ENCODE data around the gene ZEB1. TPM values are rescaled to one million over a fixed set of nuclear protein-coding genes. Genes with fewer than 3 reads are reported as not detected.

Gene ZEB1
- total and polyA plus RNA-seq, 10 of the 15 experiments (the other 5 are each of a cell fraction or from before 2014, with no cell fraction given), result 10.4 to 35.6 (median 24.5) TPM

DNA sequence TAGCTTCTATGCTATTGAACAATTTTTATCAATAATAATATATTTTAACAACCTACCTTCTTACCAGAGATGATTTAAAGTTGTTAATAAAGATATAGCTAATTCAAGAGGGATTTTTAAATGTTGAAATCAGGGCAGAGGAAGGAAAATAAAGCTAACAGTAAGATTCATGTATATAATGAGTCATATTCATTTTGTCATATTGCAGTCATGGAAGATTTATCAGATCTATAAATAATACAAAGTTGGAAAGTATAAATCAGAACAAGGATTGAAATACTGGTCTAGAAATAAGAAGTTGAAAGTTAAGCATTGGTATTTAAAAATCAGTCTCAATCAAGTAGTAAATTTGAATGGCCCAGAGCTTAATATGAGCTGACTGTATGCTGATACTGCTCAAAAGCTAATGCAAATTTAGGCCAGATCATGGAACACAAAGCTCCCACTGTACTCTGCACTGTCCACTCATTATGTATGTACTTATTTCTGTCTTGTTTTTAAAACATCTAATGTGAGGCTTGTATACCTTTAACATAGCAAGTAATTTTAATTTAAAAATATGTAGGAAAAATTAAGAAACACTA, 196.9 kb downstream of the ZEB1 start:
- Histone ChIP-seq H3K9me3 (replicated peaks; ENCODE audit: control insufficient read depth, insufficient read depth, low read length) (no peaks in the 10 kb centered on the region), H3K4me3 (no peak overlapping the region), H3K4me1 (ENCODE audit: control insufficient read depth, insufficient read depth, low read length) (no peaks in the 10 kb centered on the region), H2AFZ (ENCODE audit: control insufficient read depth, low read depth, low read length) (no peak overlapping the region), H3K27ac (ENCODE audit: control insufficient read depth, insufficient read depth) (no peak overlapping the region), H3K9ac (ENCODE audit: control insufficient read depth, insufficient read depth, low read length) (no peak overlapping the region), H3K27me3 (replicated peaks in 1 of 2; ENCODE audit: control insufficient read depth in 2 of 2, insufficient read depth in 2 of 2, low read length in 1 of 2) (no peaks in the 10 kb centered on the region), H3K4me2 (ENCODE audit: control insufficient read depth, insufficient read depth) (no peak overlapping the region), H4K20me1 (ENCODE audit: control insufficient read depth, insufficient read depth) (no peaks in the 10 kb centered on the region), H3K36me3 (ENCODE audit: control insufficient read depth in 2 of 2, insufficient read depth in 2 of 2, low read length in 1 of 2) (peaks cover 6 to 21% of the 10 kb centered on the region in 2 experiments; a peak in 3 of 4 replicates), H3K79me2 (ENCODE audit: control insufficient read depth, insufficient read depth, low read length) (no peaks in the 10 kb centered on the region)
- FAIRE-seq (no peak), ATAC-seq (no peak), DNase-seq (ENCODE audit: low read depth, low spot score) (no peak)
- ChIA-PET CTCF (interaction anchor here (0.8 to 1.6 kb wide), 4 partner anchors 10 to 732 kb away, joined by 3 read pairs; no protein-coding TSS in a partner anchor), SMC1A (ENCODE audit: uncharacterized antibody, unreplicated experiment) (interaction anchor here (0.6 to 1.6 kb wide), 8 partner anchors 15 to 787 kb away, joined by 3 to 4 read pairs (median 3); no protein-coding TSS in a partner anchor), RAD21 (ENCODE audit: unreplicated experiment) (interaction anchor here (1.3 kb wide), 1 partner anchor 9 kb away, joined by 3 read pairs; no protein-coding TSS in a partner anchor), POLR2A (interaction anchor here (1.1 kb wide), 1 partner anchor 23 kb away, joined by 3 read pairs; no protein-coding TSS in a partner anchor)
- intact Hi-C loops (cut with micrococcal nuclease; ENCODE audit: unreplicated experiment), result no loop called here
- no TSS peak for BruUV-seq (replicated peaks)
- in situ Hi-C loops (cut with MboI), result no loop called here
- TF ChIP-seq ZNF207 (IDR thresholded peaks at IDR 0.05; ENCODE audit: borderline replicate concordance) (no peak), MYB (IDR thresholded peaks at IDR 0.05; ENCODE audit: borderline replicate concordance, low read depth, low read length) (no peak), RAD21 (IDR thresholded peaks at IDR 0.05; ENCODE audit: insufficient read depth, low read depth, low read length) (no peak), ATF3 (IDR thresholded peaks at IDR 0.05; ENCODE audit: borderline replicate concordance, extremely low read depth, low read depth, low read length) (no peak), TAF1 (IDR thresholded peaks at IDR 0.05; ENCODE audit: borderline replicate concordance, low read depth, low read length) (no peak), MYC (IDR thresholded peaks at IDR 0.05; ENCODE audit: insufficient read depth, insufficient read length, insufficient replicate concordance, low read length, severe bottlenecking) (no peak), SIX5 (IDR thresholded peaks at IDR 0.05; ENCODE audit: low read depth, low read length, severe bottlenecking) (no peak), RAD51 (IDR thresholded peaks at IDR 0.05) (no peak), ZNF384 (IDR thresholded peaks at IDR 0.05; ENCODE audit: borderline replicate concordance, low read depth, low read length) (no peak), RB1 (IDR thresholded peaks at IDR 0.05; ENCODE audit: borderline replicate concordance) (no peak), MLLT1 (IDR thresholded peaks at IDR 0.05) (no peak), DPF2 (IDR thresholded peaks at IDR 0.05) (no peak), YBX1 (IDR thresholded peaks at IDR 0.05) (no peak)
- TF ChIP-seq, protein P1, sequence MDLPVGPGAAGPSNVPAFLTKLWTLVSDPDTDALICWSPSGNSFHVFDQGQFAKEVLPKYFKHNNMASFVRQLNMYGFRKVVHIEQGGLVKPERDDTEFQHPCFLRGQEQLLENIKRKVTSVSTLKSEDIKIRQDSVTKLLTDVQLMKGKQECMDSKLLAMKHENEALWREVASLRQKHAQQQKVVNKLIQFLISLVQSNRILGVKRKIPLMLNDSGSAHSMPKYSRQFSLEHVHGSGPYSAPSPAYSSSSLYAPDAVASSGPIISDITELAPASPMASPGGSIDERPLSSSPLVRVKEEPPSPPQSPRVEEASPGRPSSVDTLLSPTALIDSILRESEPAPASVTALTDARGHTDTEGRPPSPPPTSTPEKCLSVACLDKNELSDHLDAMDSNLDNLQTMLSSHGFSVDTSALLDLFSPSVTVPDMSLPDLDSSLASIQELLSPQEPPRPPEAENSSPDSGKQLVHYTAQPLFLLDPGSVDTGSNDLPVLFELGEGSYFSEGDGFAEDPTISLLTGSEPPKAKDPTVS (IDR thresholded peaks at IDR 0.05; ENCODE audit: low read depth, low read length), result no peak
- TF ChIP-seq, protein P2, sequence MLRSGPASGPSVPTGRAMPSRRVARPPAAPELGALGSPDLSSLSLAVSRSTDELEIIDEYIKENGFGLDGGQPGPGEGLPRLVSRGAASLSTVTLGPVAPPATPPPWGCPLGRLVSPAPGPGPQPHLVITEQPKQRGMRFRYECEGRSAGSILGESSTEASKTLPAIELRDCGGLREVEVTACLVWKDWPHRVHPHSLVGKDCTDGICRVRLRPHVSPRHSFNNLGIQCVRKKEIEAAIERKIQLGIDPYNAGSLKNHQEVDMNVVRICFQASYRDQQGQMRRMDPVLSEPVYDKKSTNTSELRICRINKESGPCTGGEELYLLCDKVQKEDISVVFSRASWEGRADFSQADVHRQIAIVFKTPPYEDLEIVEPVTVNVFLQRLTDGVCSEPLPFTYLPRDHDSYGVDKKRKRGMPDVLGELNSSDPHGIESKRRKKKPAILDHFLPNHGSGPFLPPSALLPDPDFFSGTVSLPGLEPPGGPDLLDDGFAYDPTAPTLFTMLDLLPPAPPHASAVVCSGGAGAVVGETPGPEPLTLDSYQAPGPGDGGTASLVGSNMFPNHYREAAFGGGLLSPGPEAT (IDR thresholded peaks at IDR 0.05; ENCODE audit: low read depth), result no peak
